ENCODE results near the gene TET2. TPM values are rescaled to one million over a fixed set of nuclear protein-coding genes. Genes with fewer than 3 reads are reported as not detected.

Gene TET2
- polyA plus RNA-seq, 10 donors, result 20.8 to 38.9 (median 32.8) TPM

DNA sequence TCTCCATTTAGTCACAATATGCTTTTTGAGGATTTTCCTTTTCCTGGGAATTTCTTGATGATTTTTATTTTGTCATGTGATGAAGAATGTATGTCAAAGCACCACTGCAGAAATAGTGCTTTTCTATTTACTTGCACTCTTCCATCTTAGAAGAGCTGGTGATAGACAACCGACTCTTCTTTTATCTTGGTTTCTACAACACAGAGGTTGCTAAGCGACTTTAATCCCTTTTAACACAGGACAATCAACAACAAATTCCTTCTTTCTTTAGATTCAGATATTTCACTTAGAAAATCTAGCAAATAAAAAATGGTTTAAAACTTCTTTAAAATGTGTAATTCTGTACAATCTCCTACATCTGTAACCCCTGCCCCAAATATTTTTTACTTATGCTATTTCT is 34.6 kb downstream of the TET2 start:
- DNase-seq, result peak in 1 of 3 donors; percentile 15

DNA sequence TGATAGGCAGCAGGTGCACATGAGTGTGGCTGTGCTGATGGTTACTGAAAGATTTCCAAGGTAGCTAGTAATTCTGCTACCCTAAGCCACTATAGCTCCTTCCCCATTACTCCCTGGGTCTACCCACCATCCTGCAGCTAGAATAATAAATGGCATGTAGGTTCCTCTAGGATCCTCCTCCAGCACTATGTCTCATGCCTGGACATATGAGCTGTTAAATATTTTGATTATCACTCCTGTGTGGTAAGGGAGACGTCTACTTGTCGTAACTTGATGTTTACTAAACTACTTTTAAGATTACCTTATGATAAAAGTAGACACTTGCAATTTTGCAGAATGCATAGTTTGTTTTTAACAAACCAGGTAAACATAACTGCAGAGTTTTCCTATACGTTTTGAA is 35.5 kb downstream of the TET2 start:
- no peak for DNase-seq

DNA sequence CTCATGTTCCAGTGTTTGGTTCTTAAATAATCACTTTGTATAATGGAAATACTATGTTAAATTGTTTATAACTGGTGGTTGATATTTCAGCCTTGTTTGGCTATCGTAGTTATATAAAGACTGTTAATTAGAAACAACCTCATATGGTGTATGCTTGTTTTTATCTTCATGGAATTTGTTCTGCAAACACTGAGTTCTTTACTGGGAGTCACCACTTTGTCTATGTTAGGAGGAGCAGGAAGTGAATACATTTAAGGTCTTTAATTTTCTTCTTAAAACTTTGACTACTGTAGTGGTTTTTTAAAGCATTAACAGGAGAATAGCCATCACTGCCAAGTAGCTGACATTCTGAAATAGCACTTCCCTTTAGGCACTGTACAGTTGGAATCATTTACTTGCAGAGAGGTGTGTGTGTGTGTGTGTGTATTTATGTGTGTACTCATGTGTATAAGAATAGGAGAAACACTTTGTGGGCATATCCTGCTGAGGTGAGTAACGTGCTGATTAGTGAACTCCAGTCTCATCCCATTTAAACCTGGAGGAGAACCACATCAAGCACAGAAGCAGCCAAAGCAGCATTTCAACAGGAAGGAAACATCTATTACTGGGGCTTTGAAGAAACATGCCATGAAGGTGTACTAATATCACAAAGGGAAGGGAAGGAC is 37.8 kb downstream of the TET2 start:
- DNase-seq, result no peak

DNA sequence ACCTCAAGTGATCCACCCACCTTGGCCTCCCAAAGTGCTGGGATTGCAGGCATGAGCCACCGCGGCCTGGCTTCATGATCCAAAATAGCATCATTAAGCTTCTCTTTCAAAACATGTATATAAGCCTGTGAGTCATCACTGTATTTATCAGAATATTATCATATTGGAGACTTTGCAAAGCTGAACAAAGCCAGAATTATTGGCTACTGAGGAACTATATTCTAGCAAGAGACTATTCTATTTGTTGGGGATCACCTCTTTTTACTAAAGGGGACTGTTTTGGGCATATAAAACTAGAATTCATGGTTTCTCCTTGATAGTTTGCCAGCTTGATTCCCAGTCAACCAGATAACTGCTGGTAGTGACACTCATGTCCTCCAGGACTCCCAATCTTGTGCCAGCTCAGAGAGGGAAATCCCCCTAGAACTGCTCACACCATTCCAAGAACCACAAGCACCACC is 40.1 kb downstream of the TET2 start:
- no peak for DNase-seq

DNA sequence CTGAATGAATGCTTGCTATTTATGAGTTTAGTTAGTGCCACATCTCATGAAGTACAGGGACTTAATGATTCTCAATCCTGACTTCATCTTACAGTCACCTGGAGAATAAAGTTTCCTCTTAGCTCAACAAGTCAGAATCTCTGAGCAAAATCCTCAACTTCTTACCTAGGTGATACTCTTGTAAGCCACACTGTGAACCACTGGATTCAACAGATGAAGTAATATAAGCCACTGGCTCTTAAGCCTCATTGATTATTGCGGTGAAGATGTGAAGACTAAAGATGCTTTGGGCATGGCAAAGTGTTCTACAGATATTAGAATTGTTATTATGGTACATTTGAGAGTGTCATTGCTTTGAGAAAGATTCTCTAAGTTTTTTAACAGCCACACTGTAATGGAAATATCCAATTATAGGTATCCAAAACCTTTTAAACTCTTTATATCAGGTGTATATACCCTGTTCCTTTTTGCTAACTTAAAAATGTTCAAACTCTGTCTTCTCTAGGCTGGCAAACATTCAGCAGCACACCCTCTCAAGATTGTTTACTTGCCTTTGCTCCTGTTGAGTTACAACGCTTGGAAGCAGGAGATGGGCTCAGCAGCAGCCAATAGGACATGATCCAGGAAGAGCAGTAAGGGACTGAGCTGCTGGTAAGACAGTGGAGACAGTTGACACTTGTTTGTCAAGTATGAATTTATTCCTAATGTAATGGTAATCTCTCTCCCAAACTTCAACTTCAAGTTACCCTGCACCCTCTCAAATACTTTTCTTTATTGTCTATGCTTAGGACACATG is 43.4 kb downstream of the TET2 start:
- no peak for DNase-seq

DNA sequence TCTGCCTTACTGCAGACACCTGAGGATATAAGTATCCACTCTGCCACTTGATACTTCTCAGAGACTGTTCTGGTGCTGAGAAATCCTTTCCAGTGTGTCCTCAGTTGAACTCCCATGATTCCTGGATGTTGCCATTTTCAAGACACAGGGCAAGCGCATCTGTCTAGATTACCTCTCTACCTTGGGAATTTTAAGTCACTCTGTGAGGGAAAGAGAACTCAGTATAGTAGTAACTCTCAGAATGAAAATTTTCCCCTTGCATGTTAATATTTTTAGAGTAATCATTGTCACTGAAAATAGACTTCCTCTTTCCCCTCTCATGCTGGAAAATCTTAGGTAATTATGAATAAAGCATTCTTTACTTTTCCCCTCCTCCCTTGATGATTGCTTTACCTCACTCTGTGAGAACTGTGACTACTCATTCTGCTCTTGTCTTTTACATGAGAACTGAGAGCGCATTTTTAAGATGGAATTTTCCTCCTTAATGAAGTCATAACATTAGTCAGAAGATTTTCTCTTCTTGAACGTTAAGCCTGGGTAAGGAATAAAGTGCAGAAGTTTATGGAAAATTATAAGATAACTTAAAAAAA is 45.0 kb downstream of the TET2 start:
- peak; percentile 22 to 27 (median 25) for DNase-seq

DNA sequence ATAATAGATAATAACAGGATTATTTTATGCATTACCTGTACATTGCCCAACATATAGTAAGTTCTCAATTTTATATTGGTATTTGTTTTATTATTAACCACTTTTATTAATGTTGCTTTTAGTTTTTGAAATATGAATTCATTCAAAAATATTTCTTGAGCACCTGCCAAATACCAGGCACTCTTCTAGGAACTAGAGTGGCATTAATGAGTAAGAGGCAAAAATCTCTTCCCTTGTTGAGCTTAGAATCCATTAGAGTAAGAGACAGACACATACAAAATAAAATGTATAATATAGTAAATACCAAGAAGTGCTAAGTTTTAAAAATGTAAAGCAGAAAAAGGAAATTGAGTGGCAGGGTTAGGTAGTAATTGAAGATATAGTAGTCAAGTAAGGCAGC is 45.8 kb downstream of the TET2 start:
- DNase-seq, result no peak

DNA sequence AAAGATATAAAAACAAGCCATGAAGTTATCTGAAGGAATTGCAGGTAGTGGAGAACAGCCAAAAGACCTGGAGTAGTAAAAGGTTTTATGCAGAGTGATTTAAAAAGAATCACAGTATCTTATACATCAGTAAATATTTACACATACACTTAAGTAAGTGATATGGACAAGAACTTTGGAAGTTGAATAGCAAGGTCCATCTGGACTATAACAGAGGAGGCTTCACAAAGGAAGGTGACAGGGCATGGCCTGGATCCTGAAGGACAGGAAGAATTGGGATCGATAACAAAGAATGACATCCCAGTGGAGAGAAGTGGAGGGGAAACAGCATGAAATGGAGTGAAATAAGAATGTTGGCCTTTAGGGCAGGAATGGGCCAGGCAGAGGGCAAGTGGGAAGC is 46.2 kb downstream of the TET2 start:
- DNase-seq, result no peak

DNA sequence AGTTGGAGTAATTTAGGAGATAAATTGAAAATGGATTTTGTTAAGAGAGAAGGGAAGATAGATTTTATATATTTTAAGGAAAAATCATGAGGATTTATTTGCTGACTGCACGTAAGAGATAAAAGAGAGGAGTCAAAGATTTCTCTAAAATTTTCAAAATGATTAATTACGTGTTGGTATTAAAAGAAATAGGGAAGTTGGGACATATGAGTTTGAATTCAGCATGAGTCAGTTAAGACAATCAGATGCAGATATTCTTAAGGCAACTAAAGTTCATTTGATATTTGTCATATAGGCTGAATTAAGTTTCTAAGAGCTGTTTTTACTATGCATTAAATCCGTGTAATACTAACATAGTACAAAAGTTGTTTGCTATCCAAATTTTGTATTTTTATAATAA is 46.9 kb downstream of the TET2 start:
- DNase-seq, result no peak

DNA sequence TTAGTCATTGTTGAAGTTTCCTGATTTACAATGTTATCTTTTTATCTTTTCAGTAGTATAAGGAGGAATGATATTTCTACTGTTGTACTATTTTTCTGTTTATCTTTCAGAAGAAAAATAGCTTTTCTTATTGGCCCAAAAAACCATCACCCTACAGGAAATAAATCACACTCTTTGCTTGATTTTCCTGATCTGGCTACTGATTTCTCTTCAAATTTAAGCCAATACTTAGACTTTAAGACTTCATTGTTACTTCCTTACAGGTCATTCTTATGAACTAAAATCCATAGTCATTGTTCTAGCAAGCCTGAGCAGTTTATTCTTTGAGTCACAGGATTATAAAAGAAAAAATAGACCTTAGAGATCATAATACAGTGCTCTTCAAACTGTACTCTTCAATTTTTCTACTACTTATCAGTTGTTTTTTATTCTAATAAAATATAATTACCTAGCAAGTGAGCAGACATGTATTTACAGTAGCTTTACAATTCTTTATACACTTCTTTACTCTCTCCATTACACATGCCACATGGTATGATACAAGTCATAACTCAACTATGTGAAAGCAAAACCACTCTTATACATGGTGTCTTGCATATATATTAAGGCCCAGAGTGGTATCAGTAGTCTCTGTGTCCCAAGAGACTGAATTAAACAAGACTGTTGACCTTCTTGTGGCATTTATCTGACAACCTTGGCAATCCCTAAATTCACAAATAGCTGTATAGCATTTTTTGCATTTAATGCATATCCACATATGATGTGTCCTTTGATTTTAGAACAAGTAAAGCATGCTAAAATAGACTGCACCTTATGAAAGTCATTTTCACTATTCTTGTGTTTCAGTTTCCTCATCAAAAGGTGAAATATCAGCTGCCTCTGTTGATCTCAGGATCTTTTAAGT is 47.9 kb downstream of the TET2 start:
- DNase-seq, result peak in 1 of 3 donors; percentile 33

DNA sequence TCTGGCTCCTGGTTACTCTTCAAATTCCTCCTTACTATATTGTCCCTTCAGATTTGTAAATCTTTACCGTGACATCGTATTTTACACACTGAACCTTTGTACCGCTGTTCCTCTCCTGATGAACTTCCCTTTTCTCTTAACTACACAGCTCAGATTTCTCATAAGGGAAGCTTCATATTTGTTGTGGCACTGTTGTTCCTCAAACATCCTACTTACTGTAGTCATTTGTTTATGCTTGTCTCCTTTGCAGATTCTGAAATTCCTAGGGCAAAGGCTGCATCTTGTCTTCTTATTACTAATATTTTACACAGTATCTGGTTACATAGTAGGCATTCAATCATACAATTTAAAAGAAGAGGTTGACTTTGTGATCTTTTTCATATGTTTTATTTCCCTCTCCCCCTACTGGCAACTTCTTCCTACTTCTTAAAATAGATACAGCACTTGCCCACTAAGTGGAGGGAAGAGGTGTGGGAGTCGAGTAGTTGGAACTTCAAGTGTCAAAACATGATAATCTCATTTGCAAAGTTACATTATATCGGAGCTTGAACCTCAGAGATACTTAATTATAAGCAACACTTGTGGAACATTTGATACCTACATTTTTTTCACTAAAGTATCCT is 50.0 kb downstream of the TET2 start:
- DNase-seq, result peak in 2 of 3 donors; percentile 19 to 22

DNA sequence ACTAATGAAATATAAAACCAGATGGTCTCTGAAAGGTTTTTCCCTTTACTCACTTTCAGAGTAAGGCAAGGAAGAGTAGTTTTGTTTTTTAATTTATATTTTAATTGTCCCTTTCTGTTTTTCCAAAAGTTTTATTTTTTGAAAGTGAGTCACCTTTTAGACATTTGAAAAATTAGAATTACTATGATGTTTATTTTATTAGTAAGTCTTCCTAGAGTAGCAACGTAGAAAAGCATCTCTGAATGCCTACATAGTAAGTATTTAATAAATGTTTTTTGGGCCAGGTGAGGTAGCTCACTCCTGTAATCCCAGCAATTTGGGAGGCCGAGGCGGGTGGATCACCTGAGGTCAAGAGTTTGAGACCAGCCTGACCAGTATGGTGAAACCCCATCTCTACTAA is 51.1 kb downstream of the TET2 start:
- no peak for DNase-seq

DNA sequence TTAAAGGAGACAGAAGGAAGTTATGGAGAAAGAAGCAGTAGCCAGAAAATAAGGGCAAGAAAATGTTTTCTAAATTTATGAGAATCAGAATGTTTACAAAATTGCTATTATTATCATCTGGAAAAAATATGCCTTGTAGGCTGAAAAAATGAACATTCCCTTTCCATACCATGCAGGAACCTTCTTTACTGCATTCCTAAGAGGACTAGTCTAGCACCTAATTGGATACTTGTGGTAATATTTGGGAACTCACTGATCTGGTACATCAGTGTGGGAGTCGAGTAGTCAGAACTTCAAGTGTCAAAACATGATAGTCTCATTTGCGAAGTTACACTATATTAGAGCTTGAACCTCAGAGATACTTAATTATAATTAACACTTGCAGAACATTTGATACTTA is 51.9 kb downstream of the TET2 start:
- DNase-seq, result no peak

DNA sequence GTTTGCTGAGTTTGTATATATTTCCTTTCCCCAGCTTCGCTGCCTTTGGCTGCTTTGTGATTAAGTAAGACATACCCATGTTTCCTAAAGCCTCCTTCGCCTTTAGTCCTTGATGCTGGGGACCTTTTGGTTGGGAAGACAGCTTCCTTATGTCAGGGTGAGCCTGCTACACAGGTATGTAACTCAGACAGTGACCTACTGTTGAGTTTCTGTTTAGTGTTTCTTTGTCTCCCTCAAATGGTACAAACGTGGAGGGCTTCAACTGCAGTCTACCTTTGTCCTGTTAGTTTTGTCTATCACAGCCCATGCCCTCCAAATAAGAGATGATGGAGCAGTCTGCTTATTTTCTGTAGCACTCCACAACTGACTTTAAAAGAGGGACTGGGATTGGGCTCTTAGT is 59.5 kb downstream of the TET2 start:
- DNase-seq, result no peak

DNA sequence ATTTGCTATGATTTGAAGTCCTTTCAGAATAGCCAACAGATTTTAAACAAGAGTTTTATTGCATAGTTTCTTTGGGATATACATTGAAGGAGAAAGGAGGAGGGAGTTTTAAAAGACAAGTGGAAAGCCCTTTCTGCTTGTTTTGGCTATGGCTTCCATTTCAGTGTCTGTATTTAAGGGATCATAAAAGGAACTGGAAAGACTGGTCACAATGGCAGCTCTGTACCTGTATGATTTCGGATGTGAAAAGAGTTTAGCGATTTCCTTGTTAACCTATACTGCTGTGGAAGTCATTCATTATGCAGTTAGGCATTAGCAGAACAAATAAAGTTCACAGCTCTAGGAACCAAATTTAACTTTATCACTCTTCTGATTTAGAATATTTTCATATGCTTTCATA is 60.7 kb downstream of the TET2 start:
- DNase-seq, result no peak

DNA sequence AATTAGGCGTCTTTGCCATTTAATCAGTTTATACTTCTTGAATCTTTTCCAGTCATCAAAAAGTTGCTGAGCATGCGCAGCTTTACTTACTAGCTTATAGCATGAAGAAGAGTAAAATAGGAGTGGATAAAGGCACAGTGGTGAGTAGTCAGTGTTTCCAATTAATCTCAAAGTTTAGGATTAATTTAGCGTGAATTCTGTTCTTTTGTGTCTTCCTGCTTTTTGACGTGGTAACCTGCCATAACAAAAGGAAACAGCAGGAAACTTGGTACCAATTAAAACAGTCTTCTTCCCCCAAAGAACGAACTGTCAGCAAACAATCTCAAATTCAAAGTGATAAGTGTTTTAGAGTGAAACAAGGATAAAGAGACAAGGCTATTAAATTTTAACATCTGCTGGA is 61.9 kb downstream of the TET2 start:
- DNase-seq, result no peak

DNA sequence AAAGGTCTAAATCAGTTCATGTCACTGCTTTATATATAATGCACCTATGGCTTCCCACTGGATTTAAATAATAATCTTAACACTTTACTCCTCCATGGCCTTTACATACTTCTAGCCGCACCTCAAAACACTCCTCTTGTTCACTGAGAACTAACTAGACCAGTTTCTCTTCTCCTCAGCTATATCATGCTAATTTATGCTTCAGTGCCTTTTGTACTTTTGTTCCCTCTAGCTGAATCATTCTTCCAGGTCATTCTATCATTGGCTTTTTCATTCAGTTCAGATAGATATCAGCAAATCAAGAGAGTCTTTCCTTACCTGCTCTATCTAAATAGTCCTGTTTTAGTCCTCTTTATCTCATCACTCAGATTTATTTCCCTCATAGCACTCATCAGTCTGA is 64.2 kb downstream of the TET2 start:
- DNase-seq, result no peak

DNA sequence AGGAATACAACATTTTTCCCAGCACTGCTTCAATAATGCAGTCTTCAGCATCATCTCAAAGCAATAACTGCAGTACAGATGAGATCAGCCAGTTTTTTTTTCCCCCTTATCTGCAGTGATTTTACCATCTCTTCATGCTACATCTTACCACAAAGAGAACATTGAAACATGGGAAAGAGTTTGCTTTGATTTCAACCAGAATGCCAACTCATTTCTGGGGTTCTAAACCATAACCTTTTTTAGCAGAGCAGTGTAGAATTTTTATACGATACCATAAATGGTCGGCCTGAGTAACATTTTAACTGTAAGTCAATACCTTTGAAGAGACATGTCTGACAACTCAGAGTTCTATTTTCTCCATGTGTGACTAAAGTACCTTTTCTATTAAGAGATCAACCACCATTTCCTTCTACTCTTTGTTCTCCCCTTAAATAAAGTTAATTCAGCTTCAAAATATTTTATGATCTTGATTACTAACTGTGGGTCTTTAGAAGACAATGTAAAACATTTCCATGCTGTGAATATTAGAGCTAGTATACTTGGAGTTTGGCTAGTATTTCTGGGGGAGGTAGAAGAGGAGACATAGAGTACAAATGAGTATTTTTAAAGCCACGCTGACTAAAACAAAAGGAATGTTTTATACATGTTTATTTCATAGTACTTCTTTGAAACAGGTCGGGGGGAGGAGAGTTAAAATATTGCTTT is 69.1 kb downstream of the TET2 start:
- no peak for DNase-seq

DNA sequence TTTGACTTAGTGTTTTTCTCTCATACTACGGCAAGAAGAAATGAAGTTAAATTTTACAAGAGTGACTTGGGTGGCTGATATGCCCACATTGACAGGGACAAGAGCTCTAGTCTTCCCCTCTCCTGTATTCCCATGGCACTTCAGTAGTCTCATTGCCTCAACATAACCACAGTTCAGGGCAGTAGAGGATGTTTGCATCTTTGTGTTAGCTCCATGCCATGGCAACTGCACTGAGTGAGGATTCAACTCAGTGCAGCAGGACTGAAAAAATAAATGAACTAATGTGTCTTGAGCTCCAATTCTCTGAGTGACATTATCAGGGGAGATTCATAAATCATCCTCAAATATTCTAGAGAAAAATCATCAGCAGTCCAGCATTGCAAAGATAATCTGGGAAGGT is 78.8 kb downstream of the TET2 start:
- no peak for DNase-seq

DNA sequence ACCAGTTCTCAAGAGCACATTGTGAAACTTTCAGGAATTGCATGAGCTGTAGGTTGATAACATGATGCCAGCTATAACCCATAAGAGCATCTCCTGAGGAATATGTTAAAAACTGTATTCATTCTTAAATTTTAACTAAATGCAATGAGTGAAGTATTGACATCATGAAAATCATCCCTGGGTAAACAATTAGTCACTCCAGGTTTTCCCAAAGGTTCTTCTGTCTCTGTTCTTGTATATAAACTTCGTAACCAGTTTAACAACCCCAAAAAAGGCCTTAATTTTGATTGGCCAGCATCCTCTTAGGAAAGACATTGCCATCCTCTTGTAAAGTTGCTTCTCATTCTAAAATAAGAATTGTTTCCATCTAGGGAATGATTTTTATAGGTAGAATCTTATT is 80.4 kb downstream of the TET2 start:
- DNase-seq, result no peak

DNA sequence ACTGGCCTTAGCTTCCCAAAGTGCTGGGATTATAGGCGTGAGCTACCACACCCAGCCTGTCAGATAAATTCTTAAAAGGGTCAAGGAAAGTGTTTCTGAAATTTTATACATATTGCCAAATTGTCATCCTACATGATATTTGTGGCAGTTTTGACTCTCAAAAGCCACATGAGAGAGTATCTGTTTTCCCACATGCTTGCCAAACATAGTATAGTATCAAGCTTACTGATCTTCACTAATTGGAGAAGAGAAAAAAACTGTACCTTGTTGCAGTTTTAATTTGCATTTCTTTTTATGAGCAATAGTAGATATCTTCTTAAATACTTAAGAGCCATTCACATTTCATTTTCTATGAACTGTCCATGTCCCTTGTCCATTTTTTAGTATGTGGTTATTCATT is 83.6 kb downstream of the TET2 start:
- no peak for DNase-seq
